ENCODE measurements around the gene TMPRSS6. TPM values are rescaled to one million over a fixed set of nuclear protein-coding genes. Genes with fewer than 3 reads are reported as not detected.

The TMPRSS6 gene
- total and polyA plus RNA-seq, 2 donors (not counting 1 experiment from before 2014, with no cell fraction given), result 0.03 TPM; not detected in 1

DNA sequence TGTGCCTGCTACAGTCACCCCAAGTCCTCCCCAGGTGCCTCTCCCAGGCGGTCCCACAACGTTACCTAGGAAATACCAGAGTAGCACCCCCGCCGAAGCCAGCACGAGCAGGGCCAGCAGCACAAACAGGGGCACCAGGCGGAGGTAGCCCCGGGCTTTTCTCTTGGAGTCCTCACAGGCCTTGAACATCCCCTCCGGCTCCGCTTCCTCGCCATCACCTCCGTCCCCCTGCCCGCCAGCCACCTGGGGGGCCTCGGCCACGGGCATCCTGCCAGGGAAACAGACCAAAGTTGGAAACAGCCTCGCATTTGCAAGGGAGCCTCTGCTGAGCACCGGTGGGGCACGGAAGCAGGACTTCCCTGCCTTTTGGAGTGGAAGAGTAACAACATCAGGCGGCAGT, 6.4 kb downstream of the TMPRSS6 start:
- Histone ChIP-seq H3K36me3 (replicated peaks in 1 of 2; ENCODE audit: control extremely low read depth in 1 of 2, control insufficient read depth in 1 of 2, extremely low read depth in 1 of 2, insufficient read depth in 2 of 2, low read length in 1 of 2) (no peaks in the 10 kb centered on the region), H3K27me3 (replicated peaks in 1 of 4; ENCODE audit: control extremely low read depth in 1 of 4, control insufficient read depth in 3 of 4, insufficient read depth in 4 of 4, low read length in 3 of 4) (peaks cover 0 to 4% (median 0%) of the 10 kb centered on the region in 4 experiments), H3K9me3 (ENCODE audit: control extremely low read depth in 1 of 3, control insufficient read depth in 2 of 3, insufficient read depth in 1 of 3, low read length in 2 of 3) (no peaks in the 10 kb centered on the region), H3K79me2 (ENCODE audit: control insufficient read depth, insufficient read depth, low read length) (no peaks in the 10 kb centered on the region), H2AFZ (ENCODE audit: insufficient read depth, low read depth, low read length, poor library complexity, severe bottlenecking) (no peak overlapping the region), H3K27ac (ENCODE audit: low read length in 2 of 2) (no peak overlapping the region), H4K20me1 (ENCODE audit: control insufficient read depth, insufficient read depth, low read length, poor library complexity, severe bottlenecking) (no peaks in the 10 kb centered on the region), H3K4me2 (replicated peaks; ENCODE audit: low read depth, low read length, poor library complexity, severe bottlenecking) (no peak overlapping the region), H3K9ac (ENCODE audit: low read length) (no peak overlapping the region), H3K4me3 (ENCODE audit: control extremely low read depth in 1 of 5, extremely low read depth in 1 of 5, insufficient read depth in 1 of 5, low read depth in 2 of 5, low read length in 4 of 5) (no peak overlapping the region), H3K4me1 (ENCODE audit: control insufficient read depth in 2 of 2, insufficient read depth in 2 of 2, low read length in 2 of 2) (no peaks in the 10 kb centered on the region)
- H3K27me3 Mint-ChIP-seq, result peaks cover 18% of the 10 kb centered on the region
- no peak overlapping the region for H3K27ac Mint-ChIP-seq
- ChIA-PET POLR2A (no interaction called here), CTCF (no interaction called here)
- no peaks in the 10 kb centered on the region for H3K9me3 Mint-ChIP-seq (ENCODE audit: insufficient read depth)
- H3K4me1 Mint-ChIP-seq, result peaks cover 7% of the 10 kb centered on the region
- intact Hi-C loops (cut with micrococcal nuclease), result no loop called here
- DNase-seq (no peak), ATAC-seq (ENCODE audit: low read depth) (no peak)
- 77% methylated on average over 18 of the region's 18 CpGs for WGBS (ENCODE audit: insufficient coverage)
- H3K4me3 Mint-ChIP-seq, result no peak overlapping the region
- TF ChIP-seq, protein P1, sequence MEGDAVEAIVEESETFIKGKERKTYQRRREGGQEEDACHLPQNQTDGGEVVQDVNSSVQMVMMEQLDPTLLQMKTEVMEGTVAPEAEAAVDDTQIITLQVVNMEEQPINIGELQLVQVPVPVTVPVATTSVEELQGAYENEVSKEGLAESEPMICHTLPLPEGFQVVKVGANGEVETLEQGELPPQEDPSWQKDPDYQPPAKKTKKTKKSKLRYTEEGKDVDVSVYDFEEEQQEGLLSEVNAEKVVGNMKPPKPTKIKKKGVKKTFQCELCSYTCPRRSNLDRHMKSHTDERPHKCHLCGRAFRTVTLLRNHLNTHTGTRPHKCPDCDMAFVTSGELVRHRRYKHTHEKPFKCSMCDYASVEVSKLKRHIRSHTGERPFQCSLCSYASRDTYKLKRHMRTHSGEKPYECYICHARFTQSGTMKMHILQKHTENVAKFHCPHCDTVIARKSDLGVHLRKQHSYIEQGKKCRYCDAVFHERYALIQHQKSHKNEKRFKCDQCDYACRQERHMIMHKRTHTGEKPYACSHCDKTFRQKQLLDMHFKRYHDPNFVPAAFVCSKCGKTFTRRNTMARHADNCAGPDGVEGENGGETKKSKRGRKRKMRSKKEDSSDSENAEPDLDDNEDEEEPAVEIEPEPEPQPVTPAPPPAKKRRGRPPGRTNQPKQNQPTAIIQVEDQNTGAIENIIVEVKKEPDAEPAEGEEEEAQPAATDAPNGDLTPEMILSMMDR (IDR thresholded peaks at IDR 0.05), result no peak
- TF ChIP-seq EZH2 (IDR thresholded peaks at IDR 0.05; ENCODE audit: borderline replicate concordance, insufficient read depth, low read depth, low read length, poor library complexity, severe bottlenecking), result no peak

- intact Hi-C loops (cut with micrococcal nuclease), result no loop called here
- Histone ChIP-seq H3K27me3 (replicated peaks in 1 of 4; ENCODE audit: control extremely low read depth in 1 of 4, control insufficient read depth in 3 of 4, insufficient read depth in 4 of 4, low read length in 3 of 4) (peaks cover 0 to 14% (median 0%) of the 10 kb centered on the region in 4 experiments), H3K4me2 (replicated peaks; ENCODE audit: low read depth, low read length, poor library complexity, severe bottlenecking) (no peak overlapping the region), H3K27ac (ENCODE audit: low read length in 2 of 2) (no peak overlapping the region), H4K20me1 (ENCODE audit: control insufficient read depth, insufficient read depth, low read length, poor library complexity, severe bottlenecking) (no peaks in the 10 kb centered on the region), H3K79me2 (ENCODE audit: control insufficient read depth, insufficient read depth, low read length) (no peaks in the 10 kb centered on the region), H3K4me1 (ENCODE audit: control insufficient read depth in 2 of 2, insufficient read depth in 2 of 2, low read length in 2 of 2) (no peaks in the 10 kb centered on the region), H3K4me3 (ENCODE audit: control extremely low read depth in 1 of 5, extremely low read depth in 1 of 5, insufficient read depth in 1 of 5, low read depth in 2 of 5, low read length in 4 of 5) (no peak overlapping the region), H2AFZ (ENCODE audit: insufficient read depth, low read depth, low read length, poor library complexity, severe bottlenecking) (no peak overlapping the region), H3K9me3 (ENCODE audit: control extremely low read depth in 1 of 3, control insufficient read depth in 2 of 3, insufficient read depth in 1 of 3, low read length in 2 of 3) (no peaks in the 10 kb centered on the region), H3K36me3 (replicated peaks in 1 of 2; ENCODE audit: control extremely low read depth in 1 of 2, control insufficient read depth in 1 of 2, extremely low read depth in 1 of 2, insufficient read depth in 2 of 2, low read length in 1 of 2) (no peaks in the 10 kb centered on the region), H3K9ac (ENCODE audit: low read length) (no peak overlapping the region)
- 83% methylated on average over 7 of the region's 10 CpGs for WGBS (ENCODE audit: insufficient coverage)
- Mint-ChIP-seq H3K4me1 (peaks cover 7% of the 10 kb centered on the region), H3K27me3 (peaks cover 25% of the 10 kb centered on the region), H3K4me3 (no peak overlapping the region), H3K9me3 (ENCODE audit: insufficient read depth) (no peaks in the 10 kb centered on the region), H3K27ac (no peak overlapping the region)
- POLR2A ChIA-PET, result no interaction called here
- CTCF ChIA-PET, result interaction anchor here (3.0 kb wide), 1 partner anchor 19 kb away, joined by 11 read pairs; no protein-coding TSS in a partner anchor
- DNase-seq (no peak), ATAC-seq (ENCODE audit: low read depth) (no peak)
- no peak for TF ChIP-seq EZH2 (IDR thresholded peaks at IDR 0.05; ENCODE audit: borderline replicate concordance, insufficient read depth, low read depth, low read length, poor library complexity, severe bottlenecking)
- TF ChIP-seq, protein P1 (IDR thresholded peaks at IDR 0.05), result no peak
Measured at GRCh38 chr22:37101311-37102066, 8.0 kb downstream of the TMPRSS6 start.
